KOPT-K1 (cell line): ENCODE results near the gene IL11RA.

Experiments
- H3K27ac ChIP-seq: fragments of 200-600 bp; sonication (generic); 2 replicates; pipeline ENCODE4 v1.5.1; 2016; ENCODE audit warnings: antibody characterized with exemption, mild to moderate bottlenecking, low read depth, low read length; ENCODE audit not compliant: poor library complexity, severe bottlenecking
- H3K36me3 ChIP-seq: fragments of 200-600 bp; sonication (generic); 2 replicates; pipeline ENCODE4 v1.5.1; 2017; ENCODE audit warnings: antibody characterized with exemption, mild to moderate bottlenecking, low read length, moderate library complexity; ENCODE audit not compliant: insufficient read depth
- H3K9me3 ChIP-seq: fragments of 200-600 bp; sonication (generic); 2 replicates; pipeline ENCODE4 v1.5.1; 2017; ENCODE audit warnings: antibody characterized with exemption, low read length, mild to moderate bottlenecking; ENCODE audit not compliant: insufficient read depth, poor library complexity, severe bottlenecking

The IL11RA gene

DNA sequence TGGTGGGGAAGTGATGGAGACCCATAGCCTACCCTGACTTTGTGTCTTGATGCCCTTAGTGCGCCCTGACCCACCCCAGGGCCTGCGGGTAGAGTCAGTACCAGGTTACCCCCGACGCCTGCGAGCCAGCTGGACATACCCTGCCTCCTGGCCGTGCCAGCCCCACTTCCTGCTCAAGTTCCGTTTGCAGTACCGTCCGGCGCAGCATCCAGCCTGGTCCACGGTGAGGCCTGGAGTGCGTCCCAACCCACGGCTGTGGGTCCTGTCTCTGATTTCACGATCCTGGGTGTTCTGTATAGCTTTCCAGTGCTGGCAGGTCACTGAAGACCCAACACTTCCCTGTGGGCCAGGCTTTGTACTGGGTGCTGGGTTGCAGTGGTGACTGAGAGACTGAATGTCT lies 6.5 kb downstream of the IL11RA start:
- Histone ChIP-seq H3K27ac (no peak overlapping the region), H3K9me3 (no peaks in the 10 kb centered on the region), H3K36me3 (no peaks in the 10 kb centered on the region)

DNA sequence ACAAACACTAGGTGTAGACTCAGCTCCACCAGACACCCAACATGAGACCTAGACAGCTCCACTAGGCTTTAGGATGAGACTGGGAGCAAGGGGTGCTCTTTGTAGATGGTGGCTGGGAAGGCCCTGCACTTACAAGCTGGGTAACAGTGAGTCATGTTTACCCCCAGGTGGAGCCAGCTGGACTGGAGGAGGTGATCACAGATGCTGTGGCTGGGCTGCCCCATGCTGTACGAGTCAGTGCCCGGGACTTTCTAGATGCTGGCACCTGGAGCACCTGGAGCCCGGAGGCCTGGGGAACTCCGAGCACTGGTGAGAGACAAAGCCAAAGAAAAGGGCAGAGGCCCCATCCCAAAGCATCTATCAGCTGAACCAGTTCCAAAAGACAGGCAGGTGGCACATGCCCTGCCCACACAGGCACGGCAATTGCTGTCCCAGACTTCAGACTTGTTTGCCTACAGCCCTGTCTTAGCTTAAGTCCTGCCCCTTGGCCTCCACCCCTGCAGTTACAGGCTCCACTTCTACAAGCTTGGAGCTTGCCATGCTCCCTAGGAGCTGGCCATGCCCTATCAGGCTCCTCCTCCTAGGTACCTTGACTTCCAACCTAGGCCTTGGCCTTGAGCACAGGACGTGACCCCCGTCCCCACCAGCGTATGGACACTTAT lies 7.7 kb downstream of the IL11RA start:
- Histone ChIP-seq H3K27ac (no peak overlapping the region), H3K9me3 (no peaks in the 10 kb centered on the region)

DNA sequence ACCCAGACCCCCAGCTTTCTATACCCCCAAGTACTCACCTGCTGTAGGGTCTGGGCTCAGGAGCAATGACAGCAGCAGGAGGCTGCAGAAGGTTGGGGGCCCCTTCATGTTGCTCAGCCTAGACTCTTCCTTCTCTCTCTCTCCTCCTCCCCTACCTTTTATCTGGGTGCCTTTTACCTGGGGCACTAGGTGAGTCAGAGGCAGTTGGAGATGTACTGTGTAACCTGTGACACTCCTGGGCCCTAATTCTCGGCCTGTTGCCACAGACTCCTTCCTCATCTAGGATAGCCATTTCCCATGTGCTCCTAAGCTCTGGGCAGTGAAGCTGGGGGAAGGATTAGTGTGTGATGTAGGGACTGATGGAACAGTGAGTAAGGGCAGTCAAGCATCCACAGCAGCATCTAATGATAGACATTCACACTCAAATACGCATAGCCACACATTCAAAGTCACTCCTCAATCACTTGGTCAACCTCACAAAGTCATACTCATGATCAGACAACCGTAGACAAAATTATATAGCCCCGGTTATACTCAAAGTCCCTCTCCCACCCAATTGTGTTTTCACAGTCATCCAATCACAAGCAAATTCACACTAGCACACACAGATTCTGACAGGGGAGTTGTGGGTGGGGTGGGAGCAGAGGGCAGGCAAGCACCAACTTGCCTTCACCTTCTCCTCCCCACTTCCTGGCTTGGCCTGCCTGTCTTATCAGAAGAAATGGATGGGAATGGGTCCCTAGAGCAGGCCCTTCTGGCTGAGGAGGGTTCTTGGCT lies 10.7 kb downstream of the IL11RA start, which contains the start of gene CCL27:
TSS of gene CCL27 (minus strand) at position 132 of the 777 bp plus-strand sequence. CDS start at position 108, 24 bp downstream.
- Histone ChIP-seq H3K36me3 (no peaks in the 10 kb centered on the region), H3K9me3 (no peaks in the 10 kb centered on the region), H3K27ac (no peak within 1 kb of the TSS)

More for the DNA sequence above, 7.7 kb downstream of the IL11RA start:
- no peaks in the 10 kb centered on the region for H3K36me3 ChIP-seq

DNA sequence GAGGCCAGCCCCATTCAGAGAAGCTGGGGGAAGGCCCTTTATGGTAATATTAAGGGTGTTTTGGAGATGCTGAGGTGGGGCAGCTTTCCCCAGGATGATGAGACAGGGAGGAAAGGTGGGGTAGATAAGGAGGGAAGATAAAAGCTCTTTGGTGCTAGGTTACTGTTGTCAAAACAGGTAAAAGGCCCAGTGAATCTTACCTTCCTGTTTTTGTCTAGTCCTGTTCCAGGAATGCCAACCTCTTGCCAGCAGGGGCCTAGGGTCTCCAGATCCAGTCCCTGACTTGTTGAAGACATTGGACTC lies 11.3 kb downstream of the IL11RA start:
- Histone ChIP-seq H3K27ac (no peak overlapping the region), H3K9me3 (no peaks in the 10 kb centered on the region), H3K36me3 (no peaks in the 10 kb centered on the region)

DNA sequence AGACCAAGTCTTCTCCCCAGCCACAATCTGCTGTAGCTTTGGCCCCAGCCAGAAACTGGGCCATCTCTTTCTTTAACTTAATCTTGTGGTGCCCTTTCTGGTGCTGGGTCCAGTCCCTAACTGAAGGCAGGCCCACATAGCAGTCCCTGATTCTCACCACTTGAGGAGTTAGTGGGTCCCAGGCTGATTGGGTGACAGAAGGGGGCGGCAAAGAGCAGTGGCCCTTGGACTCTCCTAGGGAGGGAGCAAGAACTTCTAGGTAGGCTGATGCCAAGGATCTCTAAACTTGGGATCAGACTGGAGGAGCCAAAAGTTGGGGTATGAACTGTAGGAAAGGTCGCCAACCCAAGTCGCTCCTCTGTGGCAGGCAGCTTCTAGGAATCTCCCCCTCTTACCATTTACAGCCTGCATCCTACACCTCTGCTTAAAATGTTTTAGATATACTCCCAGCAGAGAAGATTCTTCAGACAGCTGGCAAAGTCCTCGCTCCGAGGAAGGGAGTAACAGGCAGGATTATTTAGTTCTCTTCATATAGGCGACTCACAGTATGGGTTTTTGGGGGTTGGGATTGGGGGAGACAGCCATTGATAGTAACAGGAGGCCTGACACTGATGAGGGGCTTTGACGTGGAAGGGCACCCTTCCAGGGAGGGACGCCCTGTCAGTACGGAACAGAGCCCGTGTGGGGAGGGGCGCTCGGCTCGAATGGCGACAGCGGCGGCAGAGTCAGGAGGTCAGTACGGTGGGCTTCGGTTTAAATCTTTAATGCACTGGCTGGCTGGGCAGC lies 12.5 kb downstream of the IL11RA start:
- H3K27ac ChIP-seq, result peak overlapping the region; percentile 26
- H3K36me3 ChIP-seq, result no peaks in the 10 kb centered on the region
- peaks cover 4% of the 10 kb centered on the region for H3K9me3 ChIP-seq

DNA sequence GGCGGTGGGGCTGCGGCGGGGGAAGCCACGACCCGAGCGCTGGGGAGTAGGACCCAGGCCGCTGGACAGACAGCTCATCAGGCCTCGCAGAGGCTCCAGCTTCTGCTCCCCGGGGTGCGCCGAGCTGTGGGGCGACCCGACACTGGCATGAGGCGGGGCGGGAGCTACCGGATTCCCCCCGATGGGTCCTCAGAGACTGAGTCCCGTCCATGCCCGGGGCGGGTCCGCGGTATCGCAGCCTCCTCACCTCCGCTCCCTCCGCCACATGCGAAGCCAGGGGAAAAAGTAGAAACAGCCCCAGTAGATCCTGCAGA lies 13.0 kb downstream of the IL11RA start:
- Histone ChIP-seq H3K9me3 (peaks cover 10% of the 10 kb centered on the region), H3K36me3 (no peaks in the 10 kb centered on the region), H3K27ac (peak overlapping the region; percentile 26)

DNA sequence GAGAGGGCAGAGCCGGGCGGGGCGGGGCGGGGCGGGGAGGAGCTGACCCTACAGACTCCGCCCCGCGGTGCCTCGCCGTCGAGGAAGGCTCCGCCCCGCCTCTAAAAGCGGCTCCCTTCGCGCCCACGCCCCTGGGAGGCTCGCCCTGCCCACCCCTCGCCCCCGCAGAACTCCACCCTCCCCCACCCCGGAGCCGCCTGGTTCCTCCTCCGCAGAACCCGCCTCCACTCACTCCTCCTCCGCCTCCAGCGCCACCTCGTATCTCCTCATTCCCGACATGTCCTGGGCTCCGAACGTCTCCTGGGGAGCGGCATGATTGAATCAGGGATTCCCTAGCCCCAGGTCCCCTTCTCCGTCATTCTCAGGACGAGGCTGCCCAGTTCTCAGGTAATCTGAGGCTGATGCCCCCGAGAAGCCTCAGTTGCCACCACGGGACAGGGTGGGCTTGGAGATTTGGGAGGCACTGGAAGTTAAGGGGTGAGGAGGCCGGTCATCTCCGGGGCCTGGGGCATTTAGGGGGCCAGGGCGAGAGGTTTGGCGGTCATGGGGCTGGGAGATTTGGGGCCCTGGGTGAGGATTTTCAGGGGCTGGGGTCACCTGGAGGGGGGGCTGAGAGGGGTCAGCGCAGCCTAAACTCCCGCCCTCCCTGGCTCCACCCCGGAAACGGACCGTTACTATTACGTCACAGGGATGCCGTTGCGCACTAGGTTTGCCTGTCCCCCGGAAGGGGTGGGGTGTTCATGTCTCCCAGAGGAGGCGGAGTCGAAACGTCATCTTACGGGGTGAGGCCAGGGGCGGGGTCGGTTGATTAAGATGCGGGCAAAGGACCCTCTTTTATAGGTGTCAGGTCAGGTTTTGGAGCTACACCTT lies 13.6 kb downstream of the IL11RA start:
- Histone ChIP-seq H3K27ac (peak overlapping the region; percentile 70), H3K36me3 (no peaks in the 10 kb centered on the region), H3K9me3 (peaks cover 16% of the 10 kb centered on the region)

DNA sequence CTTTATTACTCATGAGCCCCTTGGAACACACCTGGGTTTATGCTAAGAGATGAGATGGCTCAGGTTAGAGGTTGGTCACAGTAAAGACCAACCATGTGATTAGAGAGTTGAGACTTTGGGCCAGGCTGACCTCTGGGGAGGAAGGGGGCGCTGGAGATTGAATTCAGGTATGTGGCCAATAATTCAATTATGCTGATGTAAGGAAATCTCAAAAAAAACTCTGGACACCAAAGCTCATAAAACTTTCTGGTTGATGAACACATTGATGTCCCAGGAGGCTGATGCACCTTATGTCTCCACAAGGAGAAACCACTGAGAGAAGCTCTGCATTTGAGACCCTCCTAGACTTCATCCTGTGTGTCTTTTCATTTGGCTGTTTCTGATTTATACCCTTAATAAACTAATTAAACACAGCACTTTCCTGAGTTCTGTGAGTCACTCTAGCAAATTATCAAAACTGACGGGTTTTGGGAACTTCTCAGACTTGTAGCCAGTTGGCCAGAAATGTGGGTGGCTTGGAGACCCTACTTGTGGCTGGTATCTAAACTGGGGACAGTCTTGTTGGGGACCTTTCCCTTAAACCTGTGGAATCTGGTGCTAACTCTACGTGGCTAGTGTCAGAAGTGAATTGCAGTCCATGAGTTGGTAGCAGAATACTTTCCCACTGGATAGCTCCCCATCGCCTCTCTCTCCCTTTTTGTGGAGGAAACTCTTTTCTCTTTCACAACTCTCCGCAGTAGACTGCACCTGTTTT lies 18.0 kb downstream of the IL11RA start:
- Histone ChIP-seq H3K27ac (no peak overlapping the region), H3K9me3 (peaks cover 20% of the 10 kb centered on the region), H3K36me3 (no peaks in the 10 kb centered on the region)

DNA sequence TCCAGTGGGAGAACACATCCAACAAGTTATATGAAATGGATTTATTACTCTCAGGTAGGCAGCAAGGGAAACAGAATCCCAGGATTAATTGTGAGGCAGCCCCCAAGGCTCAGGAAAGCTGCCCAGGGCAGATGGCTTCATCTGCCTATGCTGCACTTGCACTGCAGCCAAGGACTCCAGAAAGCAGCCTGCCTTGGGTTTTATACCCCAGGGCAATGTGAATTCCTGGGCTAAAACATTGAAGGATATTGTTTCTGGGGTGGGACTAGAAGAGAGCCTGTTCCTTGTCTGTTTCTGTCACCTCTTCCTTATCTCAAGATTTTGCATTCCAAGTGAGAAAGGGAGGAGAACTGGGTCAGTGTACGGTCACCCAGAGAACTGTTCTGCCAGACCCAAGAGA lies 19.3 kb downstream of the IL11RA start:
- Histone ChIP-seq H3K9me3 (peaks cover 20% of the 10 kb centered on the region), H3K27ac (no peak overlapping the region), H3K36me3 (no peaks in the 10 kb centered on the region)

DNA sequence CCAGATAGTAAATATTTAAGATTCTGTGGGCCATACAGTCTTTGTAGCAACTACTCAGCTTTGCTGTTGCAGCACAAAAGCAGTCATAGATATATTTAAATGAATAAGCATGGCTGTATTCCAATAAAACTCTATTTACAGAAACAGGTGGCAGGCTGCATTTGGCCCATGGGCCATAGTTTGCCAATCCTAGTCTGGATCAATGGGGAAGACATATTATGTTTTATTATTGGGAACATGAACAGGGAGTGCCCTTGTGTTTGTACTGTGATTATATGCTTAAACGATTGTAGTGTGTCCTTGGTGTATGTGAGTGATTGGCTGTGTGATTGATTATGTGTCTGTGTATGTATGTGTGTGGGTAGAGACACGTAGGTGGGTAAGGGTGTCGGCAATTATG lies 22.5 kb downstream of the IL11RA start:
- Histone ChIP-seq H3K9me3 (peaks cover 16% of the 10 kb centered on the region), H3K27ac (no peak overlapping the region), H3K36me3 (no peaks in the 10 kb centered on the region)

DNA sequence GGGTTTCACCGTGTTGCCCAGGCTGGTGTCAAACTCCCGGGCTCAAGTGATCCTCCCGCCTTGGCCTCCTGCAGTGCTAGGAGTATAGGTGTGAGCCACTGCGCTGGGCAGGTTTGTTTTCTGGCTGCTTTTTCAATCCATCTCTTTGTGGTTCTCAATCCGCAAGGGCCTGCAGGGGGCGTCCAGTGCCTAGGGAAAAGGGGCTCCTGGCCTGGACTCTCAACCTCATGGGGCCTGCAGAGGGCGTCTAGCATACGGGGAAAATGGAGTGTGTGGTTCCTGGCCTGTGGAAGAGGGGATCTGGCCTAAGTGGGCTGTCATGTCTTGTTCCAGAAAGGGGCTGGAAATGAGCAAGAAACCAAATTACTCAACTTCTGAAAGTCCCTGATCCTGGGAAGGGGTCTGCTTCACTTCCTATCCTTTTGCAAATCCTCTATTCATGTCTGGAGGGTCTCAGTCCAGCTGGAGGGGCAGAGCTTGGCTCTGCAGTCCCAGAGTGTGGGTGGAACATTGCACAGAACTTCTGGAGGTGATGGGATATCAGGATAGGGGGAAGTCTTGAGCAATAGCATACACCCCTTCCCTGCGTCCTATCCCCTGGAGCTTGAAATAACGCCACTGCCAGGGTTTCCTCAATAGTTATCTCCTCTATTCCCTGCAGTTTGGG lies 23.2 kb downstream of the IL11RA start:
- Histone ChIP-seq H3K9me3 (peaks cover 9% of the 10 kb centered on the region), H3K27ac (no peak overlapping the region)

DNA sequence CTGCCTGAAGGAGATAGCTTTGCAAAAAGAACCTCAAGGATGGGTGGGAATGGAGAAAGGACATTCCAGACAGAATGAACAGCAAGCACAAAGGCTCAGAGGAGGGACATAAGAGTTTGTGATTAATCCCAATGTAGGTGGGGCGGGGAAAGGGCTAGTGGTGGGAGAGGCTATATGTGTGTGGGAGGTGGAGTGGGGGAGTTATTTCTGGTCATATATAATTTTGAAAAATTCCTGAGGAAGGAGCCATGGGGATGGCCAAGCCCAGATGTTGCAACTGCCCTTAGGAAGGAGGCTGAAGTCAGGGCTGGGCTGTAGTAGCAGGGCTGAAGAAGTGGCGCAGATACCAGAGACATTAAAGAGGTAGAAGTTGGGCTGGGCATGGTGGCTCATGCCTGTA lies 23.9 kb downstream of the IL11RA start:
- H3K27ac ChIP-seq, result no peak overlapping the region
- no peaks in the 10 kb centered on the region for H3K36me3 ChIP-seq
- H3K9me3 ChIP-seq, result peaks cover 2% of the 10 kb centered on the region

More for the DNA sequence above, 23.2 kb downstream of the IL11RA start:
- no peaks in the 10 kb centered on the region for H3K36me3 ChIP-seq

DNA sequence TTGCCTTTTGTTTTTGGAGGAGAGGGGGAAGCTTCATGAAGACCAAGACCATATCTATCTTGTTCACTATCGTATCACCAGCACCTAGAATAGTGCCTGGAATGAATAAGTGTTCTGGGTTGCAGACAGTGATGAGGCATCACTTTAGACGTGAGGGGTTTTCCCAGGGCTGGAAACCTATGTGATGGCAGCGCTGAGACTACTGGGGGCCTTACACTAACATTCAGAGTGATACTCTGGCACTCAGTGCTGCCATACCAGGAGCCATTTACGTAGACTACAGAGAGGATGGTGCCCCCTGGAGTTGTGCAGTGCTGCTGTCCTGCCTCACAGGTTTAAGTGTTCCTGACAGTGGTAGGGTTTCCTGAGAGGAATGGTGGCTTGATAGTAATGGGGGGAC lies 32.2 kb downstream of the IL11RA start:
- H3K27ac ChIP-seq, result no peak overlapping the region
- no peaks in the 10 kb centered on the region for H3K9me3 ChIP-seq
- no peaks in the 10 kb centered on the region for H3K36me3 ChIP-seq

DNA sequence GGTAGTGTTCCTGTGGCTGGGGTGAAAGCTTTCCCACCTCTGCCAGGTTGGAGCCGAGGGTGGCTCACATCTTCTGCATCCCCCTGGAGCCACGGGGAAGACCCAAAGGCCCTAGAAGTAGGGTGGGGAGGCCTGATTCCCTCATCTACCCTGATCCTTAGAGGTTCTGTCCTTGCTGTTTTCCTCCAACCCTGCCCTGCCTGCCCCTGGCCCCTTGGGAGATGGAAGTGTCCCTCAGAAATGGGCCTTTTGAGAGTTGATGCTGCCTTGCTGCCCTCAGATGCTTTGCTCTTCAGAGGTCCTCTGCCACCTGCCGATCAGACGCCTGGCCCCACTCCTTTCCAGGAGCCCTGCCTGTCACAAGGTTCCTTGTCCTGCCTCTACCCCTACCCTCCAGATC lies 32.8 kb downstream of the IL11RA start:
- no peaks in the 10 kb centered on the region for H3K9me3 ChIP-seq
- H3K36me3 ChIP-seq, result no peaks in the 10 kb centered on the region
- no peak overlapping the region for H3K27ac ChIP-seq
